MM.1S (cell line): ENCODE data around the gene EPHA6.

ENCODE experiments used
- DNase-seq: peaks from one replicate; pipeline ENCODE4 v3.0.0-alpha.2; 2015
- H2AFZ ChIP-seq: fragments of 300-600 bp; sonication (generic); 2 replicates; pipeline ENCODE4 v1.6.0; 2016; ENCODE audit warnings: antibody characterized with exemption, low read length
- H3F3A ChIP-seq: fragments of 300-600 bp; sonication (generic); 2 replicates; pipeline ENCODE4 v1.6.1; 2016; ENCODE audit warnings: mild to moderate bottlenecking, antibody characterized with exemption, low read length, moderate library complexity, mixed read lengths; ENCODE audit not compliant: insufficient read depth
- H3K27ac ChIP-seq: fragments of 300-600 bp; sonication (generic); 2 replicates; pipeline ENCODE4 v1.5.1; 2016; ENCODE audit warnings: mild to moderate bottlenecking, low read length
- H3K27me3 ChIP-seq: fragments of 300-600 bp; sonication (generic); replicated peaks from 2 replicates; pipeline ENCODE4 v1.6.0; 2016; ENCODE audit warnings: low read length; ENCODE audit not compliant: insufficient read depth
- H3K36me3 ChIP-seq: fragments of 300-600 bp; sonication (generic); replicated peaks from 2 replicates; pipeline ENCODE4 v1.6.1; 2016; ENCODE audit warnings: mild to moderate bottlenecking, low read length, mixed read lengths; ENCODE audit not compliant: insufficient read depth
- H3K4me1 ChIP-seq: fragments of 300-600 bp; sonication (generic); 2 replicates; pipeline ENCODE4 v1.6.1; 2016; ENCODE audit warnings: low read length, mixed read lengths
- H3K4me2 ChIP-seq: fragments of 300-600 bp; sonication (generic); 2 replicates; pipeline ENCODE4 v1.6.0; 2016; ENCODE audit warnings: low read depth, low read length
- H3K4me3 ChIP-seq: fragments of 300-600 bp; sonication (generic); 2 replicates; pipeline ENCODE4 v1.5.1; 2016; ENCODE audit warnings: low read length, mixed read lengths
- H3K79me2 ChIP-seq: fragments of 300-600 bp; sonication (generic); 2 replicates; pipeline ENCODE4 v1.6.1; 2016; ENCODE audit warnings: mixed run types, low read length, mixed read lengths
- H3K9ac ChIP-seq: fragments of 300-600 bp; sonication (generic); 2 replicates; pipeline ENCODE4 v1.6.1; 2016; ENCODE audit warnings: low read length, mixed read lengths
- H3K9me2 ChIP-seq: fragments of 300-600 bp; sonication (generic); replicated peaks from 2 replicates; pipeline ENCODE4 v1.6.1; 2016; ENCODE audit warnings: mild to moderate bottlenecking, low read length, mixed read lengths; ENCODE audit not compliant: insufficient read depth
- H3K9me3 ChIP-seq: fragments of 300-600 bp; sonication (generic); replicated peaks from 2 replicates; pipeline ENCODE4 v1.6.1; 2016; ENCODE audit warnings: mild to moderate bottlenecking, low read length, mixed read lengths; ENCODE audit not compliant: insufficient read depth
- H4K20me1 ChIP-seq: fragments of 300-600 bp; sonication (generic); 2 replicates; pipeline ENCODE4 v1.6.1; 2016; ENCODE audit warnings: mild to moderate bottlenecking, low read length, moderate library complexity, mixed read lengths; ENCODE audit not compliant: insufficient read depth
- EZH2 ChIP-seq: fragments of 300-600 bp; sonication (generic); optimal IDR thresholded peaks from 2 replicates; pipeline ENCODE3; 2017; ENCODE audit warnings: low read depth, mild to moderate bottlenecking, antibody characterized with exemption, low read length, mixed read lengths
- EZH2phosphoT487 ChIP-seq: fragments of 300-600 bp; sonication (generic); IDR thresholded peaks from 2 replicates; pipeline ENCODE4 v1.6.1; 2018; ENCODE audit warnings: antibody characterized with exemption, low read length
- TF ChIP-seq, protein P1 (sequence below): fragments of 300-600 bp; sonication (generic); IDR thresholded peaks from 2 replicates; pipeline ENCODE4 v1.5.1; 2016; ENCODE audit warnings: antibody characterized with exemption, low read length, mixed read lengths

EPHA6 gene

DNA sequence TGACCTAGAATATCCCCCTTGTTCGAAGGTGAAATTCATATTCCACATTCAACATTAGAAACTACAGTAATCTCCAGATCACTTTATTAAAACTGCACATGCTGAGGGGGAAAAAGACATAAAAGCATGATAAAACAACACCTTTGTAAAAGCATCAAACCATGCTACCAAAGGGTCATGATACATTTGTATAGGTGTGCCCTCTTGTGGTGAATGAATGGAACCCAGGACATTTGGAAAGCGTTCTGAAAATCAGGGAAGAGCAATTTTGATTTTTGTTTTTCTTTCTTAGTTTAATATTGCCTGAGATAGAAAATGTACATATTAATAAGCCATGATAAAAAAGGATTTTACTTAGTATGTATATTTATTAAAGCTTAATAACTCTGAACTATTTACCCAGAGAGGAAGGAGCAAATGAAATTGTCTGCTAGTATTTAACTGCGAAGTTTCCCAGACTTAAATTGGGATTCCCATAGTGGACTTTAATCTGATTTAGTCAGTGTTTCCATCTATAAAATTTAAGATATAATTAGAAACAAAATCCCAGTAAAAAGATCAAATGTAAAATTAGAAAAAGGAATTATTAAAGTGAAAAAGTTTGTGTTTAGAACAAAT, 844.4 kb downstream of the EPHA6 start:
- no peaks in the 10 kb centered on the region for H3K4me1 ChIP-seq
- no peak overlapping the region for H3K27ac ChIP-seq
- H3K4me3 ChIP-seq = no peak overlapping the region
- no peak overlapping the region for H2AFZ ChIP-seq
- no peaks in the 10 kb centered on the region for H3K27me3 ChIP-seq
- no peaks in the 10 kb centered on the region for H3K79me2 ChIP-seq
- no peaks in the 10 kb centered on the region for H3F3A ChIP-seq
- TF ChIP-seq EZH2 = no peak
- TF ChIP-seq, protein P1, sequence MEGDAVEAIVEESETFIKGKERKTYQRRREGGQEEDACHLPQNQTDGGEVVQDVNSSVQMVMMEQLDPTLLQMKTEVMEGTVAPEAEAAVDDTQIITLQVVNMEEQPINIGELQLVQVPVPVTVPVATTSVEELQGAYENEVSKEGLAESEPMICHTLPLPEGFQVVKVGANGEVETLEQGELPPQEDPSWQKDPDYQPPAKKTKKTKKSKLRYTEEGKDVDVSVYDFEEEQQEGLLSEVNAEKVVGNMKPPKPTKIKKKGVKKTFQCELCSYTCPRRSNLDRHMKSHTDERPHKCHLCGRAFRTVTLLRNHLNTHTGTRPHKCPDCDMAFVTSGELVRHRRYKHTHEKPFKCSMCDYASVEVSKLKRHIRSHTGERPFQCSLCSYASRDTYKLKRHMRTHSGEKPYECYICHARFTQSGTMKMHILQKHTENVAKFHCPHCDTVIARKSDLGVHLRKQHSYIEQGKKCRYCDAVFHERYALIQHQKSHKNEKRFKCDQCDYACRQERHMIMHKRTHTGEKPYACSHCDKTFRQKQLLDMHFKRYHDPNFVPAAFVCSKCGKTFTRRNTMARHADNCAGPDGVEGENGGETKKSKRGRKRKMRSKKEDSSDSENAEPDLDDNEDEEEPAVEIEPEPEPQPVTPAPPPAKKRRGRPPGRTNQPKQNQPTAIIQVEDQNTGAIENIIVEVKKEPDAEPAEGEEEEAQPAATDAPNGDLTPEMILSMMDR = peak; percentile 78
- no peak overlapping the region for H3K4me2 ChIP-seq
- H4K20me1 ChIP-seq = no peaks in the 10 kb centered on the region
- H3K9me2 ChIP-seq = no peaks in the 10 kb centered on the region
- peak; percentile 52 for DNase-seq
- H3K36me3 ChIP-seq = no peaks in the 10 kb centered on the region
- no peak overlapping the region for H3K9ac ChIP-seq
- no peaks in the 10 kb centered on the region for H3K9me3 ChIP-seq

DNA sequence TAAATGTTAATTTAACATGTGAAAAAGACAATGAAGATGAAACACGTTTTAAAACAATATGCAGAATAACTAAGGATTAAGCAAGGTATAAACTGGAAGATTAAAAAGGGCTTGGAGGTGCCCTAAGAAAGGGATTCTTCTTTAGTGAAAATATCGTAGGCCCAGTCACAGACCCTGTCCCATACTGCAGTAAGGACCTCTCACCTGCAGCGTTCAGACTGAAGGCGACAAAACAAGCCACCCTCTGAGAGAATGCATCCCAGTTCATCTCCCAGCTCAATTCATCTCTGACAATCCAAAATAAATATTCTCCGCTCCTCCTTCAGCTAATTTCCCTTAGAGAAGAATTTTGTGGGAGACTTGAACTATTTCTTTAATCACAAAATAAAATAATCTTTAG, 847.9 kb downstream of the EPHA6 start:
- Histone ChIP-seq H3K4me1 (no peaks in the 10 kb centered on the region), H3K4me2 (no peak overlapping the region), H3K27me3 (no peaks in the 10 kb centered on the region), H4K20me1 (no peaks in the 10 kb centered on the region), H3K9ac (no peak overlapping the region), H3F3A (no peaks in the 10 kb centered on the region), H3K27ac (no peak overlapping the region), H3K9me2 (no peaks in the 10 kb centered on the region), H3K79me2 (no peaks in the 10 kb centered on the region), H3K9me3 (no peaks in the 10 kb centered on the region), H2AFZ (no peak overlapping the region), H3K4me3 (no peak overlapping the region), H3K36me3 (no peaks in the 10 kb centered on the region)
- TF ChIP-seq, protein P1 = no peak
- TF ChIP-seq EZH2 (no peak), EZH2phosphoT487 (no peak)
- no peak for DNase-seq

DNA sequence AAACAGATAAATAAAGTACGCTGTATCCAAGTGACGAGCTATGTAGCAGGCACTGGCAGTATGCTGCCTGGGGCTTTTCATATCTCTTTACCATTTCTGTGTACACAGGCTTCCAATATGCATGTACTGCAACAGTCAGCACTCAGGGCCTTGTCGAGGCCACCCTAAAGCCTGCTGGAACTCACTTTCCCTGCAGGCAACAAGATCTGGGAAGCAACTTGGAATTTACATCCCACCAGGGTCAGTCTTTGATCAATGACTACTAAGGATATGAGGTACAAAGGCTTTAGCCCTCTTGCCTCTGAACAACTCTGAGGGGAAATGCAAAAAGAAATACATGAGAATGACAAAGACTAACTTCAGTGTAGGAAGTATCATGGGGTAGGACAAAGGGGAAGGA, 848.4 kb downstream of the EPHA6 start:
- Histone ChIP-seq H3K79me2 (no peaks in the 10 kb centered on the region), H3K4me3 (no peak overlapping the region), H3K27me3 (no peaks in the 10 kb centered on the region), H3F3A (no peaks in the 10 kb centered on the region), H3K9ac (no peak overlapping the region), H3K27ac (no peak overlapping the region), H3K9me3 (no peaks in the 10 kb centered on the region), H3K4me2 (no peak overlapping the region), H4K20me1 (no peaks in the 10 kb centered on the region), H3K4me1 (no peaks in the 10 kb centered on the region), H3K36me3 (no peaks in the 10 kb centered on the region), H3K9me2 (no peaks in the 10 kb centered on the region), H2AFZ (no peak overlapping the region)
- TF ChIP-seq, protein P1 = no peak
- TF ChIP-seq EZH2phosphoT487 (no peak), EZH2 (no peak)
- no peak for DNase-seq
